Caco-2 (cell line): ENCODE results near the gene FCER2. TPM values are rescaled to one million over a fixed set of nuclear protein-coding genes. Genes with fewer than 3 reads are reported as not detected.
A peak's percentile ranks its signal among the peaks of the same experiment; 100 is the strongest.

Source experiments
- BruUV-seq: library from RNA; stranded (reverse); fragments of 400-500 nt; replicated peaks from 2 replicates; lab custom pipeline; 2021; lab: Mats Ljungman, UMichigan
- CTCF ChIA-PET: fragments of 300-600 bp; sonication (Branson Sonifier 250); formaldehyde crosslinking; loops from one replicate; lab custom pipeline; 2022; ENCODE audit warnings: antibody characterized with exemption; lab: Charles Lee
- POLR2A ChIA-PET: fragments of 300-600 bp; sonication (Branson Sonifier 250); formaldehyde crosslinking; loops from one replicate; lab custom pipeline; 2022; ENCODE audit warnings: antibody characterized with exemption; lab: Charles Lee
- DNase-seq, 2 experiments: peaks; one replicate each; pipeline versions ENCODE4 v3.0.0 to v3.0.0-alpha.2; 2020 to 2022
- H3K27me3 ChIP-seq: replicated peaks from 2 replicates; pipeline ENCODE4 v1.6.0; 2011; ENCODE audit warnings: low read length; ENCODE audit not compliant: control insufficient read depth, insufficient read depth
- H3K36me3 ChIP-seq: 2 replicates; pipeline ENCODE4 v1.5.1; 2011; ENCODE audit warnings: low read length; ENCODE audit not compliant: control insufficient read depth, insufficient read depth
- H3K4me1 ChIP-seq: fragments of 250-450 bp; sonication (Bioruptor Pico); 2 replicates; pipeline ENCODE4 v1.5.1; 2020; ENCODE audit warnings: mild to moderate bottlenecking
- H3K4me3 ChIP-seq: 2 replicates; pipeline ENCODE4 v1.5.1; 2011; ENCODE audit warnings: low read depth, mild to moderate bottlenecking, control low read depth, low read length
- H3K9me3 ChIP-seq: fragments of 250-450 bp; sonication (Bioruptor Pico); 2 replicates; pipeline ENCODE4 v1.5.1; 2020; ENCODE audit warnings: mild to moderate bottlenecking, moderate library complexity
- H3K27ac Mint-ChIP-seq: one replicate; pipeline ENCODE4 v1.8.0; 2022; ENCODE audit warnings: mixed read lengths; ENCODE audit not compliant: unreplicated experiment
- H3K27me3 Mint-ChIP-seq: one replicate; pipeline ENCODE4 v1.8.0; 2022; ENCODE audit warnings: mixed read lengths; ENCODE audit not compliant: insufficient read depth, unreplicated experiment
- H3K36me3 Mint-ChIP-seq: one replicate; pipeline ENCODE4 v1.8.0; 2022; ENCODE audit warnings: mild to moderate bottlenecking, mixed read lengths; ENCODE audit not compliant: insufficient read depth, unreplicated experiment
- H3K4me1 Mint-ChIP-seq: one replicate; pipeline ENCODE4 v1.8.0; 2022; ENCODE audit warnings: low read depth, mixed read lengths; ENCODE audit not compliant: unreplicated experiment
- H3K4me3 Mint-ChIP-seq: one replicate; pipeline ENCODE4 v1.8.0; 2022; ENCODE audit warnings: mild to moderate bottlenecking, moderate library complexity, mixed read lengths; ENCODE audit not compliant: unreplicated experiment
- H3K9me3 Mint-ChIP-seq: one replicate; pipeline ENCODE4 v1.8.0; 2022; ENCODE audit warnings: mixed read lengths; ENCODE audit not compliant: unreplicated experiment
- intact Hi-C: fragments of 100-400 bp; cut with micrococcal nuclease; formaldehyde crosslinking; loops from one replicate; pipeline ENCODE4 v1.10.0; 2022; ENCODE audit not compliant: unreplicated experiment
- total RNA-seq: library from RNA; stranded (reverse); gene quantifications from 2 replicates; pipeline ENCODE4 v1.2.3, GENCODE V29; 2022
- TF ChIP-seq, protein P1 (sequence below), 2 experiments: fragments of 200-600 bp in 1 of 2; IDR thresholded peaks; 1 replicate in 1 of 2; 2 replicates in 1 of 2; pipeline versions ENCODE4 v1.5.1 to v1.8.0; 2011 to 2022; ENCODE audit warnings: antibody characterized with exemption in 1 of 2, control low read depth in 1 of 2, inconsistent platforms in 1 of 2, low read depth in 1 of 2, low read length in 1 of 2, mild to moderate bottlenecking in 1 of 2, moderate library complexity in 1 of 2; ENCODE audit not compliant: insufficient read depth in 1 of 2, severe bottlenecking in 1 of 2, unreplicated experiment in 1 of 2

FCER2 gene
- total RNA-seq, 1 experiment from 2014 or later: not detected

DNA sequence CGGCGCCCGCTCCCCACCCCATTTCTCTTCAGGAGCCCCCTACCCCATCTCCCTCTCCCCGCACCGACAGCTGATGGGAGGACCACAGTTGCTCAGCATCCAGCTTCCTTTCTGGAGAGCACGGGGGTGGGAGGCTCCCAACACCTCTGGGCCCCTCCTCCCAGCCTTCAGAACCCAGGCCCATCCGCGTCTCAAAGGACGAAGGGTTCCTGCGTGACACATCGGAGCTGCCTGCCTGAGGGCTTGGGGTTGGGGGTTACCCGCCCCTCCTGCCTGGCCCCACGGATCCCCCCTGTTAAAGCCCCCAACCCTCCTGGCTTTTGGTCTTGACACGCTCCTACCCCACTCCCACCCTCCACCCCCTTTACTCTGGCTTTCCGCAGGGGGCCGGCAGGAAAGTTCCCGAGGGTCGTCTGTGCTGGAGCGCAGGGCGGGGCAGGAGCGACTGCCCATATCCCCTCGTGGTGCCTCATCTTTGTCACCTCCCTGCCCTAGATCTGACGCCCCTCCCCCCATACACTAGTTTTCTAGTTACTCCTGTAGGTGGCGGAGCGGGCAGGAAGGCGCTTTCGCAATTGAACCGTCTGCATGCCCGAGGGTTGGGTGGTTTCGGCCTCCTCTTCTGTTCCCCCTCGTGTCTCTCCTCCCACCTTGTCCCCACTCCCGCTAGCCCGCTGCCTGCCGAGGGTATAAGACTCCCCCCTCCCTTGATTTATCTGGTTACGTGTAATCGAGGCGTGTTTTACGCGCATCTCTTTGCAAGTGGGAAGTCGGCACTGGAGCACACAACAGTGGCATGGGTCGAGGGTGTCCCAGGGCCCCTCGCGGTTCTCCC, 20.4 kb downstream of the FCER2 start:
- Histone ChIP-seq H3K36me3 (no peaks in the 10 kb centered on the region), H3K9me3 (no peaks in the 10 kb centered on the region), H3K4me3 (peak overlapping the region; percentile 97), H3K27me3 (no peaks in the 10 kb centered on the region), H3K4me1 (peaks cover 13% of the 10 kb centered on the region; the same call in 1 of the 2 replicates)
- BruUV-seq: no TSS peak
- Mint-ChIP-seq H3K4me3 (peak overlapping the region; percentile 82), H3K27me3 (no peaks in the 10 kb centered on the region), H3K36me3 (peaks cover 16% of the 10 kb centered on the region), H3K9me3 (no peaks in the 10 kb centered on the region), H3K27ac (peak overlapping the region; percentile 77), H3K4me1 (peaks cover 9% of the 10 kb centered on the region)
- intact Hi-C loops: no loop called here
- ChIA-PET POLR2A (interaction anchor here (0.6 kb wide), 2 partner anchors 41 to 56 kb away, joined by 3 to 4 read pairs; no protein-coding TSS in a partner anchor), CTCF (interaction anchor here (0.6 to 1.7 kb wide), 25 partner anchors 11 to 1232 kb away, joined by 3 to 34 read pairs (median 4); partner anchors contain the start of genes CAMSAP3, PET100, RETN and XAB2)
- TF ChIP-seq, protein P1, sequence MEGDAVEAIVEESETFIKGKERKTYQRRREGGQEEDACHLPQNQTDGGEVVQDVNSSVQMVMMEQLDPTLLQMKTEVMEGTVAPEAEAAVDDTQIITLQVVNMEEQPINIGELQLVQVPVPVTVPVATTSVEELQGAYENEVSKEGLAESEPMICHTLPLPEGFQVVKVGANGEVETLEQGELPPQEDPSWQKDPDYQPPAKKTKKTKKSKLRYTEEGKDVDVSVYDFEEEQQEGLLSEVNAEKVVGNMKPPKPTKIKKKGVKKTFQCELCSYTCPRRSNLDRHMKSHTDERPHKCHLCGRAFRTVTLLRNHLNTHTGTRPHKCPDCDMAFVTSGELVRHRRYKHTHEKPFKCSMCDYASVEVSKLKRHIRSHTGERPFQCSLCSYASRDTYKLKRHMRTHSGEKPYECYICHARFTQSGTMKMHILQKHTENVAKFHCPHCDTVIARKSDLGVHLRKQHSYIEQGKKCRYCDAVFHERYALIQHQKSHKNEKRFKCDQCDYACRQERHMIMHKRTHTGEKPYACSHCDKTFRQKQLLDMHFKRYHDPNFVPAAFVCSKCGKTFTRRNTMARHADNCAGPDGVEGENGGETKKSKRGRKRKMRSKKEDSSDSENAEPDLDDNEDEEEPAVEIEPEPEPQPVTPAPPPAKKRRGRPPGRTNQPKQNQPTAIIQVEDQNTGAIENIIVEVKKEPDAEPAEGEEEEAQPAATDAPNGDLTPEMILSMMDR (IDR thresholded peaks at IDR 0.05; ENCODE audit: insufficient read depth in 1 of 2, low read depth in 1 of 2, low read length in 1 of 2, severe bottlenecking in 1 of 2, unreplicated experiment in 1 of 2): no peak
- DNase-seq: peak; percentile 47 to 54

DNA sequence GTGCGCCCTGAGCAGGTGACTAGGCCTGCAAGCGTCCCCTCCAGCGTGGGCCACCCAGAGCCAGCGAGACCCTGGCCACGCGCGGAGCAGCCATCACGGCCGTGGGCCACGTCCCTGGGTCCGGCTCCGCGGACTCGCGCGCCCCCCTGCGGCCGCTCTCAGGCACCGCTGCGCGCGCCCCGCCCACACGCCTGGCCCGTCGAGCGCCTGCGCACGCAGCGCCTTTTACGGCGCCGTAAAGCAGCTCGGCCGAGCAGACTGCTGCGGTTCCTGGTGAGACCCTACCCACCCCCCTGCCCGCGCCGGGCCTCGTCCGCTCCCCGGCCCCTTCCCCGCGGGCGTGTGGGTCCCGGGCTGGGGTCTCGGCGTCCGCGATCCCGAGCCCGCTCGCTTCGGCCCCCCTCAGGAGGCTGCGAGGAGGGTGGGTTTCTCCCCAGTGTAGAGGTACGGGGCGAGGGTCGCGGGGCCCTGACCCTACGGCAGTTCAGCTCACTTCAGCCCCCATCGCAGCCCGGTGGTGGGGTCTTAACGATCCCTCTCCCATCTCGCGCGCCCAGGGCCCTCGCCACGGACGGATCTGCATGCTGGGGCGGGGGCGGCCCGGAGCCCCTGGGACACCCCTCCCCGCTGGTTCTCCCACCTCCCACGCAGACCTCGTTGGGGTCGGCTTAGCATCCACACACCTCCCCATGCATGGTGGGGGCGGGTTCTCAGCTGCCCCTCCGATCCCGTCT, 21.2 kb downstream of the FCER2 start, which contains the start of gene TRAPPC5:
TRAPPC5 (plus strand) TSS at position 228 of the 734 bp plus-strand sequence. CDS start 1,421 bp downstream, outside the sequence.
- POLR2A ChIA-PET: interaction anchor here (0.6 kb wide), 2 partner anchors 40 to 57 kb away, joined by 3 to 4 read pairs; no protein-coding TSS in a partner anchor

More for the DNA sequence above, 21.2 kb downstream of the FCER2 start, which contains the start of gene TRAPPC5:
- H3K36me3 Mint-ChIP-seq: peaks cover 11% of the 10 kb centered on the region
- DNase-seq: peak; percentile 79 to 89
- H3K9me3 Mint-ChIP-seq: no peaks in the 10 kb centered on the region
- no peaks in the 10 kb centered on the region for H3K36me3 ChIP-seq
- intact Hi-C loops: loop anchor here (1.0 kb wide), 3 partner anchors 28 to 119 kb away; no protein-coding TSS in a partner anchor
- no peaks in the 10 kb centered on the region for H3K9me3 ChIP-seq
- H3K27me3 ChIP-seq: no peaks in the 10 kb centered on the region
- TF ChIP-seq, protein P1 (IDR thresholded peaks at IDR 0.05; ENCODE audit: insufficient read depth in 1 of 2, low read depth in 1 of 2, low read length in 1 of 2, severe bottlenecking in 1 of 2, unreplicated experiment in 1 of 2): peak; percentile 32 to 94
- peak within 1 kb of the TSS; percentile 97 for H3K4me3 ChIP-seq
- peak within 1 kb of the TSS; percentile 82 for H3K4me3 Mint-ChIP-seq
- peaks cover 13% of the 10 kb centered on the region; the same call in 1 of the 2 replicates for H3K4me1 ChIP-seq
- H3K4me1 Mint-ChIP-seq: peaks cover 8% of the 10 kb centered on the region
- peak within 1 kb of the TSS; percentile 77 for H3K27ac Mint-ChIP-seq
- CTCF ChIA-PET: interaction anchor here (0.6 to 1.7 kb wide), 26 partner anchors 10 to 1231 kb away, joined by 3 to 34 read pairs (median 4); partner anchors contain the start of genes CAMSAP3, PET100, RETN and XAB2
- BruUV-seq: no TSS peak
- no peaks in the 10 kb centered on the region for H3K27me3 Mint-ChIP-seq
